Measurements from ENCODE around the gene TMEM53.

GRCh38 chr1:44707112-44707881 lies 33.0 kb upstream of the TMEM53 start:
- TF ChIP-seq POLR2AphosphoS5 (IDR thresholded peaks at IDR 0.05; ENCODE audit: insufficient read depth in 1 of 2, low read depth in 1 of 2) = no peak
- TF ChIP-seq CTCF (IDR thresholded peaks at IDR 0.05) = no peak

Data from vagina (tissue), 2 donors.